H9 (cell line): Measurements from ENCODE around the gene FARS2. TPM values are rescaled to one million over a fixed set of nuclear protein-coding genes. Genes with fewer than 3 reads are reported as not detected.

Experiments
- DNase-seq: peaks from one replicate; pipeline ENCODE4 v3.0.0-alpha.2; 2017
- H2AFZ ChIP-seq: one replicate; pipeline ENCODE4 v1.6.1; 2013; ENCODE audit warnings: mild to moderate bottlenecking, low read length, control low read depth, moderate library complexity
- H2AK5ac ChIP-seq: 2 replicates; pipeline ENCODE4 v1.6.1; 2013; ENCODE audit warnings: low read length, control low read depth, mixed read lengths; ENCODE audit not compliant: insufficient read length
- H2BK120ac ChIP-seq: one replicate; pipeline ENCODE4 v1.6.1; 2013; ENCODE audit warnings: low read depth, mild to moderate bottlenecking, low read length, control low read depth, inconsistent platforms; ENCODE audit not compliant: poor library complexity, severe bottlenecking
- H2BK12ac ChIP-seq: 2 replicates; pipeline ENCODE4 v1.6.1; 2013; ENCODE audit warnings: low read length, control low read depth, mixed read lengths, low read depth; ENCODE audit not compliant: insufficient read length
- H2BK15ac ChIP-seq: 2 replicates; pipeline ENCODE4 v1.6.1; 2013; ENCODE audit warnings: low read depth, low read length, control low read depth
- H2BK20ac ChIP-seq: one replicate; pipeline ENCODE4 v1.6.1; 2013; ENCODE audit warnings: low read depth, mild to moderate bottlenecking, low read length, control low read depth, inconsistent platforms; ENCODE audit not compliant: poor library complexity, severe bottlenecking
- H2BK5ac ChIP-seq: 2 replicates; pipeline ENCODE4 v1.6.1; 2013; ENCODE audit warnings: low read length, control low read depth, mixed read lengths; ENCODE audit not compliant: insufficient read length
- H3K14ac ChIP-seq: 2 replicates; pipeline ENCODE4 v1.6.1; 2013; ENCODE audit warnings: low read length, control low read depth; ENCODE audit not compliant: insufficient read depth
- H3K18ac ChIP-seq: 2 replicates; pipeline ENCODE4 v1.6.1; 2013; ENCODE audit warnings: low read depth, mild to moderate bottlenecking, mixed read lengths, low read length, control low read depth; ENCODE audit not compliant: insufficient read length
- H3K23ac ChIP-seq: 2 replicates; pipeline ENCODE4 v1.6.1; 2013; ENCODE audit warnings: low read length, control low read depth, mixed read lengths, low read depth; ENCODE audit not compliant: insufficient read length
- H3K23me2 ChIP-seq: 2 replicates; pipeline ENCODE4 v1.6.1; 2013; ENCODE audit warnings: low read depth, mild to moderate bottlenecking, mixed read lengths, low read length, control low read depth; ENCODE audit not compliant: insufficient read length, poor library complexity, severe bottlenecking
- H3K27ac ChIP-seq: 2 replicates; pipeline ENCODE4 v1.5.1; 2013; ENCODE audit warnings: low read length, control low read depth, mixed read lengths, low read depth; ENCODE audit not compliant: insufficient read length
- H3K27me3 ChIP-seq: 2 replicates; pipeline ENCODE4 v1.6.1; 2013; ENCODE audit warnings: low read length, control low read depth, inconsistent platforms; ENCODE audit not compliant: insufficient read depth
- H3K4ac ChIP-seq: 2 replicates; pipeline ENCODE4 v1.6.1; 2013; ENCODE audit warnings: low read depth, mild to moderate bottlenecking, control low read depth, inconsistent platforms, low read length, moderate library complexity
- H3K4me1 ChIP-seq: 2 replicates; pipeline ENCODE4 v1.6.1; 2013; ENCODE audit warnings: low read length, control low read depth, inconsistent platforms; ENCODE audit not compliant: insufficient read depth
- H3K4me2 ChIP-seq: 2 replicates; pipeline ENCODE4 v1.6.1; 2013; ENCODE audit warnings: low read length, control low read depth, mixed read lengths; ENCODE audit not compliant: insufficient read length, insufficient read depth
- H3K56ac ChIP-seq: 2 replicates; pipeline ENCODE4 v1.6.1; 2013; ENCODE audit warnings: low read depth, mild to moderate bottlenecking, mixed read lengths, low read length, control low read depth; ENCODE audit not compliant: insufficient read length
- H3K79me1 ChIP-seq: 2 replicates; pipeline ENCODE4 v1.6.1; 2013; ENCODE audit warnings: low read depth, mild to moderate bottlenecking, moderate library complexity, low read length, control low read depth, inconsistent platforms; ENCODE audit not compliant: insufficient read depth, poor library complexity, severe bottlenecking
- H3K79me2 ChIP-seq: 2 replicates; pipeline ENCODE4 v1.6.1; 2013; ENCODE audit warnings: low read length, control low read depth, inconsistent platforms; ENCODE audit not compliant: insufficient read depth
- H3K9ac ChIP-seq: 2 replicates; pipeline ENCODE4 v1.6.1; 2013; ENCODE audit warnings: low read length, control low read depth, mixed read lengths; ENCODE audit not compliant: insufficient read length; ENCODE audit errors: extremely low read depth
- H3K9me3 ChIP-seq: one replicate; pipeline ENCODE4 v1.6.1; 2013; ENCODE audit warnings: low read depth, low read length, inconsistent platforms; ENCODE audit not compliant: control insufficient read depth
- H3T11ph ChIP-seq: one replicate; pipeline ENCODE4 v1.6.1; 2013; ENCODE audit warnings: mild to moderate bottlenecking, low read length, control low read depth, inconsistent platforms
- H4K20me1 ChIP-seq: one replicate; pipeline ENCODE4 v1.6.1; 2013; ENCODE audit not compliant: control insufficient read depth, insufficient read length, insufficient read depth
- H4K5ac ChIP-seq: 2 replicates; pipeline ENCODE4 v1.6.1; 2013; ENCODE audit warnings: low read depth, mild to moderate bottlenecking, mixed read lengths, low read length, control low read depth; ENCODE audit not compliant: insufficient read length
- H4K8ac ChIP-seq: replicated peaks from 2 replicates; pipeline ENCODE4 v1.6.1; 2013; ENCODE audit warnings: low read length, control low read depth, mixed read lengths, low read depth; ENCODE audit not compliant: insufficient read length
- H4K91ac ChIP-seq: 2 replicates; pipeline ENCODE4 v1.6.1; 2013; ENCODE audit warnings: low read depth, mild to moderate bottlenecking, moderate library complexity, mixed read lengths, low read length, control low read depth; ENCODE audit not compliant: insufficient read length
- H3K27ac Mint-ChIP-seq, 3 experiments: 2 replicates in 2 of 3; 3 replicates in 1 of 3; pipeline ENCODE4 v1.8.0; 2020 to 2021; ENCODE audit warnings: mixed read lengths in 3 of 3, mild to moderate bottlenecking in 1 of 3, moderate library complexity in 1 of 3
- H3K27me3 Mint-ChIP-seq: 2 replicates; pipeline ENCODE4 v1.8.0; 2021; ENCODE audit warnings: low read depth, mild to moderate bottlenecking, moderate library complexity, mixed read lengths
- H3K36me3 Mint-ChIP-seq, 3 experiments: 2 replicates in 2 of 3; 3 replicates in 1 of 3; pipeline ENCODE4 v1.8.0; 2020 to 2021; ENCODE audit warnings: low read depth in 3 of 3, mixed read lengths in 3 of 3; ENCODE audit not compliant: insufficient read depth in 1 of 3
- H3K4me1 Mint-ChIP-seq, 2 experiments: 2 replicates each; pipeline ENCODE4 v1.8.0; 2020; ENCODE audit warnings: mixed read lengths in 2 of 2
- H3K4me3 Mint-ChIP-seq, 2 experiments: 2 replicates in 1 of 2; 3 replicates in 1 of 2; pipeline ENCODE4 v1.8.0; 2020 to 2021; ENCODE audit warnings: mild to moderate bottlenecking in 2 of 2, mixed read lengths in 2 of 2, moderate library complexity in 1 of 2
- H3K9me3 Mint-ChIP-seq, 2 experiments: 2 replicates in 1 of 2; 3 replicates in 1 of 2; pipeline ENCODE4 v1.8.0; 2020; ENCODE audit warnings: mild to moderate bottlenecking in 2 of 2, mixed read lengths in 2 of 2, moderate library complexity in 1 of 2
- CTCF ChIP-seq: fragments of 200-600 bp; sonication (generic); conservative IDR thresholded peaks from 3 replicates; pipeline ENCODE4 v1.8.0; 2021; ENCODE audit warnings: antibody characterized with exemption, mild to moderate bottlenecking
- WGBS: extraction: QIAGEN DNeasy Blood & Tissue Kit; methylation state at CpG from one replicate; pipeline ENCODE4 v1.1.7; 2013; ENCODE audit warnings: missing lambda C conversion rate, low lambda C conversion rate, mixed read lengths; ENCODE audit not compliant: insufficient read length; ENCODE audit errors: extremely low coverage; 5-methylcytosine and 5-hydroxymethylcytosine counted together
- total RNA-seq: library from RNA; stranded (reverse); gene quantifications from 2 replicates; pipeline ENCODE4 v1.2.1, GENCODE V29; 2021

Gene FARS2
- total RNA-seq, 1 experiment from 2014 or later = 8.5 TPM

- Mint-ChIP-seq H3K27ac (no peak overlapping the region), H3K27me3 (no peaks in the 10 kb centered on the region), H3K9me3 (no peaks in the 10 kb centered on the region), H3K4me1 (peaks cover 13% of the 10 kb centered on the region in 2 experiments), H3K36me3 (peaks cover 0 to 2% (median 0%) of the 10 kb centered on the region in 3 experiments; a peak in 2 of 7 replicates), H3K4me3 (no peak overlapping the region)
- no CpG with 5 or more reads among the region's 7 CpGs for WGBS
- no peak overlapping the region for H3K56ac ChIP-seq
- no peak overlapping the region for H3K14ac ChIP-seq
- no peak overlapping the region for H2BK120ac ChIP-seq
- H3K27me3 ChIP-seq = no peaks in the 10 kb centered on the region
- H2BK15ac ChIP-seq = no peak overlapping the region
- no peaks in the 10 kb centered on the region for H3K9me3 ChIP-seq
- no peak overlapping the region for H2BK12ac ChIP-seq
- no peak overlapping the region for H3K27ac ChIP-seq
- H2BK20ac ChIP-seq = no peak overlapping the region
- no peak for DNase-seq
- no peaks in the 10 kb centered on the region for H3K79me2 ChIP-seq
- no peak for TF ChIP-seq CTCF
- H3T11ph ChIP-seq = no peak overlapping the region
- H3K4ac ChIP-seq = no peak overlapping the region
- H3K18ac ChIP-seq = no peak overlapping the region
- H2AFZ ChIP-seq = no peak overlapping the region
- H2AK5ac ChIP-seq = no peak overlapping the region
- no peak overlapping the region for H3K4me2 ChIP-seq
- no peak overlapping the region for H3K9ac ChIP-seq
- no peak overlapping the region for H4K8ac ChIP-seq
- no peaks in the 10 kb centered on the region for H4K20me1 ChIP-seq
- H2BK5ac ChIP-seq = no peak overlapping the region
- no peaks in the 10 kb centered on the region for H3K79me1 ChIP-seq
- H4K91ac ChIP-seq = no peak overlapping the region
- no peak overlapping the region for H3K23ac ChIP-seq
- no peak overlapping the region for H4K5ac ChIP-seq
- H3K23me2 ChIP-seq = no peaks in the 10 kb centered on the region
- H3K4me1 ChIP-seq = no peaks in the 10 kb centered on the region; the same call in 1 of the 2 replicates
Observed at GRCh38 chr6:5778317-5778857, 517.1 kb downstream of the FARS2 start.
